IMR-90 (cell line): ENCODE data around the gene GTF2H1. TPM values are rescaled to one million over a fixed set of nuclear protein-coding genes. Genes with fewer than 3 reads are reported as not detected.

Experiments
- ATAC-seq: fragments of 200-7000 bp; cut with Tn5 transposase; 2 replicates; pipeline ENCODE4 v1.9.1; 2020; ENCODE audit warnings: low read depth, mild to moderate bottlenecking, moderate library complexity
- BruUV-seq: library from RNA; stranded (reverse); fragments of 400-500 nt; replicated peaks from 2 replicates; lab custom pipeline; 2021; lab: Mats Ljungman, UMichigan
- CTCF ChIA-PET: fragments of 300-600 bp; formaldehyde crosslinking; extraction: SDS; loops from one replicate; lab custom pipeline; 2021; ENCODE audit warnings: antibody characterized with exemption; lab: Yijun Ruan, JAX
- POLR2A ChIA-PET: fragments of 300-600 bp; sonication (Branson Sonifier 250); formaldehyde crosslinking; loops from one replicate; lab custom pipeline; 2022; ENCODE audit warnings: antibody characterized with exemption; ENCODE audit not compliant: unreplicated experiment; lab: Charles Lee
- DNase-seq: peaks from one replicate; pipeline ENCODE4 v3.0.0; 2013
- H2AFZ ChIP-seq: replicated peaks from 2 replicates; pipeline ENCODE3; 2013; ENCODE audit warnings: low read length, mild to moderate bottlenecking; ENCODE audit not compliant: poor library complexity
- H2AK5ac ChIP-seq: 2 replicates; pipeline ENCODE4 v1.6.1; 2013; ENCODE audit warnings: low read depth, low read length, inconsistent platforms
- H2AK9ac ChIP-seq: replicated peaks from 2 replicates; pipeline ENCODE3; 2013; ENCODE audit warnings: mild to moderate bottlenecking, low read depth, low read length, moderate library complexity; ENCODE audit not compliant: poor library complexity
- H2BK120ac ChIP-seq: 2 replicates; pipeline ENCODE4 v1.6.1; 2013; ENCODE audit warnings: low read depth, low read length, inconsistent platforms
- H2BK15ac ChIP-seq: 3 replicates; pipeline ENCODE4 v1.6.1; 2013; ENCODE audit warnings: low read depth, low read length, inconsistent platforms
- H2BK20ac ChIP-seq: 2 replicates; pipeline ENCODE4 v1.6.1; 2013; ENCODE audit warnings: low read depth, mild to moderate bottlenecking, inconsistent platforms, low read length, moderate library complexity
- H2BK5ac ChIP-seq: 2 replicates; pipeline ENCODE4 v1.6.1; 2013; ENCODE audit warnings: mild to moderate bottlenecking, low read depth, low read length, inconsistent platforms; ENCODE audit not compliant: poor library complexity, severe bottlenecking
- H3K14ac ChIP-seq: replicated peaks from 2 replicates; pipeline ENCODE4 v1.6.1; 2013; ENCODE audit warnings: low read depth, low read length, inconsistent platforms
- H3K18ac ChIP-seq: 2 replicates; pipeline ENCODE4 v1.6.1; 2013; ENCODE audit warnings: low read depth, low read length, control low read depth
- H3K23ac ChIP-seq: 2 replicates; pipeline ENCODE4 v1.6.1; 2013; ENCODE audit warnings: low read depth, low read length, inconsistent platforms
- H3K27ac ChIP-seq: 2 replicates; pipeline ENCODE4 v1.5.1; 2013; ENCODE audit warnings: mild to moderate bottlenecking, control low read depth, low read length; ENCODE audit not compliant: insufficient read depth
- H3K27me3 ChIP-seq: 2 replicates; pipeline ENCODE4 v1.6.1; 2013; ENCODE audit warnings: low read length; ENCODE audit not compliant: control insufficient read depth, insufficient read depth
- H3K36me3 ChIP-seq: 2 replicates; pipeline ENCODE4 v1.6.1; 2013; ENCODE audit warnings: low read length, mixed read lengths; ENCODE audit not compliant: control insufficient read depth, insufficient read depth
- H3K4ac ChIP-seq: 2 replicates; pipeline ENCODE4 v1.6.1; 2013; ENCODE audit warnings: low read depth, low read length, inconsistent platforms
- H3K4me1 ChIP-seq: 2 replicates; pipeline ENCODE4 v1.6.1; 2013; ENCODE audit warnings: low read length, mixed read lengths; ENCODE audit not compliant: control insufficient read depth, insufficient read depth
- H3K4me2 ChIP-seq: 2 replicates; pipeline ENCODE4 v1.6.1; 2013; ENCODE audit warnings: low read depth, mild to moderate bottlenecking, control low read depth, low read length, moderate library complexity
- H3K4me3 ChIP-seq: 2 replicates; pipeline ENCODE4 v1.5.1; 2013; ENCODE audit warnings: low read depth, mild to moderate bottlenecking, control low read depth, low read length, moderate library complexity; ENCODE audit not compliant: insufficient read depth
- H3K56ac ChIP-seq: 2 replicates; pipeline ENCODE4 v1.6.1; 2013; ENCODE audit warnings: low read length, inconsistent platforms; ENCODE audit not compliant: insufficient read depth; ENCODE audit errors: extremely low read depth
- H3K79me1 ChIP-seq, 2 experiments: 2 replicates each; pipeline ENCODE4 v1.6.1; 2013; ENCODE audit warnings: low read length in 2 of 2, inconsistent platforms in 1 of 2, low read depth in 1 of 2
- H3K9ac ChIP-seq: 2 replicates; pipeline ENCODE4 v1.6.1; 2013; ENCODE audit warnings: low read depth, low read length, control low read depth
- H3K9me1 ChIP-seq: 2 replicates; pipeline ENCODE4 v1.6.1; 2013; ENCODE audit warnings: low read length, inconsistent platforms; ENCODE audit not compliant: insufficient read depth
- H3K9me3 ChIP-seq: 2 replicates; pipeline ENCODE4 v1.6.1; 2013; ENCODE audit warnings: low read length; ENCODE audit not compliant: control insufficient read depth, insufficient read depth
- H4K20me1 ChIP-seq: 2 replicates; pipeline ENCODE4 v1.6.1; 2013; ENCODE audit warnings: low read length, inconsistent platforms; ENCODE audit not compliant: insufficient read depth
- H4K5ac ChIP-seq: 2 replicates; pipeline ENCODE4 v1.6.1; 2013; ENCODE audit warnings: mild to moderate bottlenecking, low read depth, low read length, control low read depth
- H4K8ac ChIP-seq, 2 experiments: 2 replicates each; pipeline ENCODE4 v1.6.1; 2013; ENCODE audit warnings: low read depth in 2 of 2, low read length in 2 of 2, control low read depth in 1 of 2, inconsistent platforms in 1 of 2
- H4K91ac ChIP-seq: 2 replicates; pipeline ENCODE4 v1.6.1; 2013; ENCODE audit warnings: low read depth, low read length, inconsistent platforms; ENCODE audit not compliant: insufficient read depth
- BHLHE40 ChIP-seq: fragments of 150-350 bp; IDR thresholded peaks from 2 replicates; pipeline ENCODE4 v1.6.1; 2016; ENCODE audit warnings: mild to moderate bottlenecking, low read depth, low read length
- CEBPB ChIP-seq: IDR thresholded peaks from 2 replicates; pipeline ENCODE4 v1.6.1; 2012; ENCODE audit warnings: low read depth, low read length, improper control_type of control experiment
- CHD1 ChIP-seq: IDR thresholded peaks from 2 replicates; pipeline ENCODE4 v1.6.1; 2012; ENCODE audit warnings: low read depth, low read length, improper control_type of control experiment
- FOS ChIP-seq: fragments of 150-350 bp; IDR thresholded peaks from 2 replicates; pipeline ENCODE4 v1.6.1; 2016; ENCODE audit warnings: low read depth, low read length
- MAFK ChIP-seq: IDR thresholded peaks from 2 replicates; pipeline ENCODE4 v1.6.1; 2012; ENCODE audit warnings: low read depth, low read length, improper control_type of control experiment
- MAZ ChIP-seq: IDR thresholded peaks from 2 replicates; pipeline ENCODE4 v1.6.1; 2012; ENCODE audit warnings: low read depth, mild to moderate bottlenecking, low read length, improper control_type of control experiment, moderate library complexity, borderline replicate concordance
- MXI1 ChIP-seq: IDR thresholded peaks from 2 replicates; pipeline ENCODE4 v1.6.1; 2012; ENCODE audit warnings: low read depth, mild to moderate bottlenecking, low read length, moderate library complexity, borderline replicate concordance
- NFE2L2 ChIP-seq: fragments of 150-350 bp; IDR thresholded peaks from 2 replicates; pipeline ENCODE4 v1.6.1; 2016; ENCODE audit warnings: low read depth, mild to moderate bottlenecking, low read length
- POLR2A ChIP-seq: IDR thresholded peaks from 2 replicates; pipeline ENCODE4 v1.6.1; 2012; ENCODE audit warnings: mild to moderate bottlenecking, low read depth, low read length
- RAD21 ChIP-seq: IDR thresholded peaks from 2 replicates; pipeline ENCODE4 v1.6.1; 2012; ENCODE audit warnings: low read length, improper control_type of control experiment
- RCOR1 ChIP-seq: IDR thresholded peaks from 2 replicates; pipeline ENCODE4 v1.6.1; 2012; ENCODE audit warnings: mild to moderate bottlenecking, low read length, improper control_type of control experiment; ENCODE audit not compliant: insufficient replicate concordance
- RFX5 ChIP-seq: IDR thresholded peaks from 2 replicates; pipeline ENCODE4 v1.8.0; 2012; ENCODE audit warnings: low read depth, mild to moderate bottlenecking, low read length, moderate library complexity
- SMC3 ChIP-seq: fragments of 150-350 bp; IDR thresholded peaks from 2 replicates; pipeline ENCODE4 v1.6.1; 2016; ENCODE audit warnings: low read depth, mild to moderate bottlenecking, antibody characterized with exemption, low read length, moderate library complexity
- dilution Hi-C: fragments of 300-500 bp; cut with HindIII; formaldehyde crosslinking; loops from one replicate; pipeline ENCODE4 v1.14.3; 2018; ENCODE audit warnings: low sequenced_read_pairs; ENCODE audit not compliant: unreplicated experiment
- in situ Hi-C: fragments of 300-500 bp; cut with MboI; formaldehyde crosslinking; loops from 3 replicates; pipeline ENCODE4 v1.14.3; 2019; ENCODE audit warnings: low sequenced_read_pairs, inconsistent platforms, mixed read lengths
- intact Hi-C: fragments of 100-400 bp; cut with micrococcal nuclease; formaldehyde crosslinking; loops from 2 replicates; pipeline ENCODE4 v1.10.0; 2022
- polyA plus RNA-seq, 3 experiments: library from polyadenylated mRNA; depleted of rRNA; stranded (reverse); fragments of >200 nt; gene quantifications; 2 replicates each; pipeline ENCODE4 v1.2.3, GENCODE V29; 2012; ENCODE audit warnings: low replicate concordance in 1 of 3
- total RNA-seq: library from RNA; depleted of rRNA; stranded (reverse); fragments of >200 nt; gene quantifications from 2 replicates; pipeline ENCODE4 v1.2.3, GENCODE V29; 2012
- TF ChIP-seq, protein P1 (sequence below): fragments of 150-350 bp; IDR thresholded peaks from 2 replicates; pipeline ENCODE4 v1.6.1; 2017; ENCODE audit warnings: mild to moderate bottlenecking, antibody characterized with exemption, low read length, low read depth
- TF ChIP-seq, protein P2 (sequence below): fragments of 150-350 bp; IDR thresholded peaks from 2 replicates; pipeline ENCODE4 v1.6.1; 2016; ENCODE audit warnings: low read depth, mild to moderate bottlenecking, low read length, moderate library complexity, borderline replicate concordance
- TF ChIP-seq, protein P3 (sequence below): conservative IDR thresholded peaks from 2 replicates; pipeline ENCODE4 v1.5.1; 2012; ENCODE audit warnings: mild to moderate bottlenecking, low read depth, low read length, improper control_type of control experiment

The GTF2H1 gene
- total and polyA plus RNA-seq, 2 of the 4 experiments (the other 2 are of a cell fraction), result 25.0 to 67.0 TPM

DNA sequence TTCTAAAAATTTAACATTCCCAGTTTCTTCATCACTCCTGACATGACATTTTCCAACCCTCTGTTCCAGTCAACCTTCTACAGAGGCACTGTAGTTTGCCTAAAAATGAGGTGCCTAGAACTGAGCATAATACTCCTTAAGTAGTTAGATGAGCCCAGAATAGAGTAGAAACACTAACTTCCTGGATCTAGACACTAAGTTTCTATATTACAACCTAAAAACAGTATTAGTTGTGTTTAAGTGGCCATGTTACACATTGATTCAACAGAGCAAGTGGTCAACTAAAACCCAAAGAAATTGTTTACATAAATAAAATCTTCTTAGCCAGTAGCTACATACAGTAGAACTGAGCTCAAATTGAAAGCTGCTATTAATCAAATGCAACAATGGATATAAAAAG, 1.8 kb upstream of the GTF2H1 start:
- H2BK20ac ChIP-seq, result no peak overlapping the region
- TF ChIP-seq RCOR1, result no peak
- TF ChIP-seq NFE2L2, result no peak
- TF ChIP-seq, protein P1, sequence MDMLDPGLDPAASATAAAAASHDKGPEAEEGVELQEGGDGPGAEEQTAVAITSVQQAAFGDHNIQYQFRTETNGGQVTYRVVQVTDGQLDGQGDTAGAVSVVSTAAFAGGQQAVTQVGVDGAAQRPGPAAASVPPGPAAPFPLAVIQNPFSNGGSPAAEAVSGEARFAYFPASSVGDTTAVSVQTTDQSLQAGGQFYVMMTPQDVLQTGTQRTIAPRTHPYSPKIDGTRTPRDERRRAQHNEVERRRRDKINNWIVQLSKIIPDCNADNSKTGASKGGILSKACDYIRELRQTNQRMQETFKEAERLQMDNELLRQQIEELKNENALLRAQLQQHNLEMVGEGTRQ, result no peak
- TF ChIP-seq CEBPB, result no peak
- no peak for TF ChIP-seq MAFK
- no peak for TF ChIP-seq BHLHE40
- TF ChIP-seq, protein P2, sequence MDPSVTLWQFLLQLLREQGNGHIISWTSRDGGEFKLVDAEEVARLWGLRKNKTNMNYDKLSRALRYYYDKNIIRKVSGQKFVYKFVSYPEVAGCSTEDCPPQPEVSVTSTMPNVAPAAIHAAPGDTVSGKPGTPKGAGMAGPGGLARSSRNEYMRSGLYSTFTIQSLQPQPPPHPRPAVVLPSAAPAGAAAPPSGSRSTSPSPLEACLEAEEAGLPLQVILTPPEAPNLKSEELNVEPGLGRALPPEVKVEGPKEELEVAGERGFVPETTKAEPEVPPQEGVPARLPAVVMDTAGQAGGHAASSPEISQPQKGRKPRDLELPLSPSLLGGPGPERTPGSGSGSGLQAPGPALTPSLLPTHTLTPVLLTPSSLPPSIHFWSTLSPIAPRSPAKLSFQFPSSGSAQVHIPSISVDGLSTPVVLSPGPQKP, result no peak
- TF ChIP-seq RFX5, result no peak
- TF ChIP-seq MXI1, result no peak
- TF ChIP-seq SMC3, result no peak
- TF ChIP-seq POLR2A, result no peak
- no peak for TF ChIP-seq MAZ
- TF ChIP-seq RAD21, result no peak
- no peak for TF ChIP-seq CHD1
- no peak for TF ChIP-seq FOS
- TF ChIP-seq, protein P3, sequence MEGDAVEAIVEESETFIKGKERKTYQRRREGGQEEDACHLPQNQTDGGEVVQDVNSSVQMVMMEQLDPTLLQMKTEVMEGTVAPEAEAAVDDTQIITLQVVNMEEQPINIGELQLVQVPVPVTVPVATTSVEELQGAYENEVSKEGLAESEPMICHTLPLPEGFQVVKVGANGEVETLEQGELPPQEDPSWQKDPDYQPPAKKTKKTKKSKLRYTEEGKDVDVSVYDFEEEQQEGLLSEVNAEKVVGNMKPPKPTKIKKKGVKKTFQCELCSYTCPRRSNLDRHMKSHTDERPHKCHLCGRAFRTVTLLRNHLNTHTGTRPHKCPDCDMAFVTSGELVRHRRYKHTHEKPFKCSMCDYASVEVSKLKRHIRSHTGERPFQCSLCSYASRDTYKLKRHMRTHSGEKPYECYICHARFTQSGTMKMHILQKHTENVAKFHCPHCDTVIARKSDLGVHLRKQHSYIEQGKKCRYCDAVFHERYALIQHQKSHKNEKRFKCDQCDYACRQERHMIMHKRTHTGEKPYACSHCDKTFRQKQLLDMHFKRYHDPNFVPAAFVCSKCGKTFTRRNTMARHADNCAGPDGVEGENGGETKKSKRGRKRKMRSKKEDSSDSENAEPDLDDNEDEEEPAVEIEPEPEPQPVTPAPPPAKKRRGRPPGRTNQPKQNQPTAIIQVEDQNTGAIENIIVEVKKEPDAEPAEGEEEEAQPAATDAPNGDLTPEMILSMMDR, result no peak
- no peak overlapping the region for H3K4me3 ChIP-seq
- no peak overlapping the region for H4K5ac ChIP-seq
- no peaks in the 10 kb centered on the region for H4K20me1 ChIP-seq
- H4K8ac ChIP-seq, result no peak overlapping the region
- H3K27me3 ChIP-seq, result no peaks in the 10 kb centered on the region
- no peak overlapping the region for H2BK15ac ChIP-seq
- H3K9me3 ChIP-seq, result no peaks in the 10 kb centered on the region
- BruUV-seq, result no TSS peak
- no peak overlapping the region for H2BK120ac ChIP-seq
- no peak for DNase-seq
- H2BK5ac ChIP-seq, result no peak overlapping the region
- ChIA-PET POLR2A (interaction anchor here (0.6 to 1.7 kb wide), 2 partner anchors 60 to 74 kb away, joined by 5 to 13 read pairs; partner anchors contain the start of gene LDHA), CTCF (interaction anchor here (0.6 kb wide), 1 partner anchor 37 kb away, joined by 3 read pairs; no protein-coding TSS in a partner anchor)
- H3K4ac ChIP-seq, result no peak overlapping the region
- H3K23ac ChIP-seq, result no peak overlapping the region
- no peak overlapping the region for H4K91ac ChIP-seq
- dilution Hi-C loops (no loop called here), intact Hi-C loops (loop anchor here (10.0 kb wide), 1 partner anchor 586 kb away; the partner anchor contains the start of gene KCNC1), in situ Hi-C loops (no loop called here)
- no peak overlapping the region for H3K56ac ChIP-seq
- H2AK5ac ChIP-seq, result no peak overlapping the region; the same call in 1 of the 2 replicates
- no peak overlapping the region for H2AK9ac ChIP-seq
- H3K9ac ChIP-seq, result no peak overlapping the region
- no peak overlapping the region for H3K27ac ChIP-seq
- H3K79me1 ChIP-seq, result peaks cover 20 to 49% of the 10 kb centered on the region in 2 experiments
- H3K14ac ChIP-seq, result no peak overlapping the region
- no peak overlapping the region for H3K18ac ChIP-seq
- ATAC-seq, result no peak
- peaks cover 4% of the 10 kb centered on the region for H3K4me1 ChIP-seq
- peak overlapping the region; percentile 77 for H3K4me2 ChIP-seq
- no peak overlapping the region for H2AFZ ChIP-seq
- 0 out of 2 replicates have a peak, but pooled peaks cover 7% of the 10 kb centered on the region for H3K9me1 ChIP-seq
- H3K36me3 ChIP-seq, result 0 out of 2 replicates have a peak, but pooled peaks cover 6% of the 10 kb centered on the region
